Nephron progenitor cell (in vitro differentiated cells): ENCODE data around the gene MDGA2.
"Not testable (repeated sequence)": the region's sequence is repeated elsewhere in the genome, so short reads cannot be mapped to it uniquely, and the experiment has no call there.

Source experiments
- DNase-seq: peaks from one replicate; pipeline ENCODE4 v3.0.0; 2021
- H3K27ac Mint-ChIP-seq: 2 replicates; pipeline ENCODE4 v1.8.0; 2021; ENCODE audit warnings: mild to moderate bottlenecking, moderate library complexity, mixed read lengths
- H3K27me3 Mint-ChIP-seq: 2 replicates; pipeline ENCODE4 v1.8.0; 2021; ENCODE audit warnings: mild to moderate bottlenecking, low read depth, mixed read lengths; ENCODE audit not compliant: poor library complexity
- H3K36me3 Mint-ChIP-seq: 2 replicates; pipeline ENCODE4 v1.8.0; 2021; ENCODE audit warnings: low read depth, mixed read lengths
- H3K4me1 Mint-ChIP-seq: 2 replicates; pipeline ENCODE4 v1.8.0; 2021; ENCODE audit warnings: mixed read lengths
- H3K4me3 Mint-ChIP-seq: 2 replicates; pipeline ENCODE4 v1.8.0; 2021; ENCODE audit warnings: mild to moderate bottlenecking, moderate library complexity, mixed read lengths
- H3K9me3 Mint-ChIP-seq: 2 replicates; pipeline ENCODE4 v1.8.0; 2021; ENCODE audit warnings: mild to moderate bottlenecking, moderate library complexity, mixed read lengths
- TF ChIP-seq, protein P1 (sequence below): fragments of 200-600 bp; sonication (generic); IDR thresholded peaks from 2 replicates; pipeline ENCODE4 v1.5.0; 2021; ENCODE audit warnings: antibody characterized with exemption

MDGA2 gene

DNA sequence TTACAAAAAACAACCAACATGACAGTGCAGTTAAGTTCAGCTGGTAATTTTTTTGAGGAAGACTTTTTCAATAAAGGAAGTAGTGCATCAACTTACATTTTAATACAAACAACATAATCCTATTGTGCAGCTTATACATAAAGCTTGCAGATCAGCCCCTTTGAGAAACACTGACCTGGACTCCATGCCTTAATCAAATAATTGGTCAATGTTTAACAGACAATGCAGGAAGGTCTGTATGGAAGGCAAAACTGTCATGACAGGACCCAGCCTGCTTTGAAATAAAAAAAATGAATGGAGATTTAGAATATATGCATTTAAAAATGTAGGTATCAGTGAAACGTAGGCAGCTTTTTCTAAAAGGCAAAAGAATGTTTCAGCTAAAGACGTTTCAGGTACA, 702.1 kb downstream of the MDGA2 start:
- H3K4me3 Mint-ChIP-seq: no peak overlapping the region
- no peaks in the 10 kb centered on the region for H3K36me3 Mint-ChIP-seq
- DNase-seq: no peak
- no peaks in the 10 kb centered on the region for H3K27me3 Mint-ChIP-seq
- no peaks in the 10 kb centered on the region for H3K9me3 Mint-ChIP-seq
- TF ChIP-seq, protein P1, sequence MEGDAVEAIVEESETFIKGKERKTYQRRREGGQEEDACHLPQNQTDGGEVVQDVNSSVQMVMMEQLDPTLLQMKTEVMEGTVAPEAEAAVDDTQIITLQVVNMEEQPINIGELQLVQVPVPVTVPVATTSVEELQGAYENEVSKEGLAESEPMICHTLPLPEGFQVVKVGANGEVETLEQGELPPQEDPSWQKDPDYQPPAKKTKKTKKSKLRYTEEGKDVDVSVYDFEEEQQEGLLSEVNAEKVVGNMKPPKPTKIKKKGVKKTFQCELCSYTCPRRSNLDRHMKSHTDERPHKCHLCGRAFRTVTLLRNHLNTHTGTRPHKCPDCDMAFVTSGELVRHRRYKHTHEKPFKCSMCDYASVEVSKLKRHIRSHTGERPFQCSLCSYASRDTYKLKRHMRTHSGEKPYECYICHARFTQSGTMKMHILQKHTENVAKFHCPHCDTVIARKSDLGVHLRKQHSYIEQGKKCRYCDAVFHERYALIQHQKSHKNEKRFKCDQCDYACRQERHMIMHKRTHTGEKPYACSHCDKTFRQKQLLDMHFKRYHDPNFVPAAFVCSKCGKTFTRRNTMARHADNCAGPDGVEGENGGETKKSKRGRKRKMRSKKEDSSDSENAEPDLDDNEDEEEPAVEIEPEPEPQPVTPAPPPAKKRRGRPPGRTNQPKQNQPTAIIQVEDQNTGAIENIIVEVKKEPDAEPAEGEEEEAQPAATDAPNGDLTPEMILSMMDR: no peak
- H3K4me1 Mint-ChIP-seq: no peaks in the 10 kb centered on the region
- H3K27ac Mint-ChIP-seq: no peak overlapping the region

DNA sequence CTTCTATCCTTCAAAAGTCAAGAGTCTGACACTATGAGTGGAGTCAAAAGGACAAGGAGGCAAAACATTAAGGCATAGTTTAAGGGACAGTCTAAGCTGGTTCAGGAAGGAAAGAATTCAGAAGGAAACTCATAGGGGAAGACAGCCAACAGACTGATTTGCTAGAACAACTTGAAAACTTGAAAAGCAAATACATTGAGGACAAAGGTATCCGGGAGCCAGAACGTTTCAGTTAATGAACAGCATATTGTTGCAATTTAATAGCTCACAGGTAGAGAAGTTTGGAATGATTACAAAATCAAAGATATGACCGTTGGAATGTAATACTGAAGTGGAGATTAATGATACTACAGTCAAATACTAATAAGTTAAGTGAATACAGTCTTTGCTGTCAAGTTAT, 711.0 kb downstream of the MDGA2 start:
- Mint-ChIP-seq H3K27me3 (peaks cover 8% of the 10 kb centered on the region), H3K36me3 (no peaks in the 10 kb centered on the region), H3K9me3 (no peaks in the 10 kb centered on the region), H3K27ac (no peak overlapping the region), H3K4me3 (no peak overlapping the region), H3K4me1 (no peaks in the 10 kb centered on the region)
- DNase-seq: no peak
- TF ChIP-seq, protein P1: no peak

DNA sequence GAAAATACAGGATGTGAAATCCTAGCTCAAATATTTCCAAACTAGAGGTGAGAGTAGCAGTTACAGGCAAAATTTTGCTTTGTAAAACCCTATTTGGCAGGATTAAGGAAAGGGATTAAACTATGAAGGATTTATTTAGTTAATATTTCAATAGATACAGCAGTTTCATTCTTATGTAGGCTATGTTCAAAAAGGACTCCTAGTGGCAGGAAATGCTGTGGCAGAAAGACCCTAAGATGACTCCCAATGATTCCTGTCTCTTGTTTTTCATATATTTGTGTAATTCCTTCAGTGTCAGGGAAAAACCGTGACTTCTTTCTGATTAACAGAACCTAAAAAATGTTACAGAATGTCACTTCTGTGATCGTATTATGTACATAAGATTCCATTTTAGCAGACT, 724.3 kb downstream of the MDGA2 start:
- Mint-ChIP-seq H3K27me3 (no peaks in the 10 kb centered on the region), H3K4me3 (no peak overlapping the region), H3K27ac (no peak overlapping the region), H3K4me1 (no peaks in the 10 kb centered on the region), H3K36me3 (peaks cover 5% of the 10 kb centered on the region), H3K9me3 (peaks cover 24% of the 10 kb centered on the region)
- TF ChIP-seq, protein P1: no peak
- no peak for DNase-seq

DNA sequence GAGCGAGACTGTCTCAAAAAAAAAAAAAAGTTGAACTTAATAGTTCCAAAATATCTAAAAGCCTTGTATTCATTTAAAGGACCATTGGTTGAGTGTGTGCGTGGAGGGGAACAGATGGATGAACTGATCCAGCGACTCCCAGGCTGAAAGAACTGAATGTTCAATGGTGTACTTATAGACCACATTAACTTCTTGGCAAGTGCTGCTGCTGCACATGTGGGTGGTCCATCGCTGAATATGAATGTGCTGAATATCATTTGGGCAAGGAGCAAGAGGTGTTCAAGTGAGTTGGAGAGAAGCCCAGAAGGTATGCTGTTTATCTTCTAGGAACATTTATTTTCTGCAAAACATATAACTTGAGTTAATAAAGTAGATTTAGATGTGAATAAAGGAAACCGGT, 734.8 kb downstream of the MDGA2 start:
- no peak for DNase-seq
- TF ChIP-seq, protein P1: no peak
- H3K9me3 Mint-ChIP-seq: peaks cover 14% of the 10 kb centered on the region
- H3K36me3 Mint-ChIP-seq: peaks cover 3% of the 10 kb centered on the region
- peak overlapping the region; percentile 36 for H3K27ac Mint-ChIP-seq
- H3K4me3 Mint-ChIP-seq: no peak overlapping the region
- H3K27me3 Mint-ChIP-seq: peaks cover 3% of the 10 kb centered on the region
- H3K4me1 Mint-ChIP-seq: no peaks in the 10 kb centered on the region

DNA sequence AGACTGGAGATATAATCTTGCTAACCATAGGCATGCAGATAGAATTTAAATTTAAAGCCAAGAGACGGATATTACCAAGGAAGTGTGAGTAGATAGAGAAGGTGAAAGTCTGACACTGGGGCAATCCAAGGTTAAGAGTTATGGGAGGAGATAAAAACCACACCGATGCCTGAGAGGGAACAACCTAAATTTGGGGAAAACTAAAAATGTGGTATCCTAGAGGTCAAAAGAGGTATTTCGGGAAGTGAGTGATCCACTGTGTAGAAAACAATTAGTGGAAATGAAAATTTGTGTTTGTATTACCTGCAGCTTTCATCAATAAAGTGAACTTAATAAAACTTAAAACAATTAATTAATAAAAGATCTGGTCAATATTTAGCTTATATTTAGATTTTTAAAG, 754.9 kb downstream of the MDGA2 start:
- H3K4me3 Mint-ChIP-seq: no peak overlapping the region
- TF ChIP-seq, protein P1: peak; percentile 30
- DNase-seq: no peak
- H3K36me3 Mint-ChIP-seq: no peaks in the 10 kb centered on the region
- no peaks in the 10 kb centered on the region for H3K27me3 Mint-ChIP-seq
- H3K4me1 Mint-ChIP-seq: no peaks in the 10 kb centered on the region
- no peaks in the 10 kb centered on the region for H3K9me3 Mint-ChIP-seq
- no peak overlapping the region for H3K27ac Mint-ChIP-seq

DNA sequence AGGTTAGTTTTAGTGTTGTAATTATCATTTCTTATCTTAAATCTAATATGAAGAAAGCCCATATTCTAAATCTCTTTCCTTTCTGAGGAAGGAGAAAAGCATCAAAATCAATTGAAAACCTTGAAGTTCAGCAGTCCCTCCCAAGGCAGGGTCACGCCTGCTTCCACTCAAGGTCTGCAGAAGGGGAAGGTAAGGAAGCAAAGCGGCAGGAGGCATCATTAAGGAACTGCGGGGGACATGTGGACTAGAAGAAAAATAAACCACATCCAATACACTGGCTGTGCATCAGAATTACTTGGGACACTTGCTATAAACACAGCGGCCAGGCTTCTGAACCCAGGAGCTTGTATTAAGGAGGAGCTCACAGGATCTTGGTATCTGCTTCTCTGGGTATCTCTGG, 759.9 kb downstream of the MDGA2 start:
- H3K4me1 Mint-ChIP-seq, H3K9me3 Mint-ChIP-seq, H3K27ac Mint-ChIP-seq, H3K4me3 Mint-ChIP-seq, H3K36me3 Mint-ChIP-seq, DNase-seq, H3K27me3 Mint-ChIP-seq: not testable (repeated sequence)

DNA sequence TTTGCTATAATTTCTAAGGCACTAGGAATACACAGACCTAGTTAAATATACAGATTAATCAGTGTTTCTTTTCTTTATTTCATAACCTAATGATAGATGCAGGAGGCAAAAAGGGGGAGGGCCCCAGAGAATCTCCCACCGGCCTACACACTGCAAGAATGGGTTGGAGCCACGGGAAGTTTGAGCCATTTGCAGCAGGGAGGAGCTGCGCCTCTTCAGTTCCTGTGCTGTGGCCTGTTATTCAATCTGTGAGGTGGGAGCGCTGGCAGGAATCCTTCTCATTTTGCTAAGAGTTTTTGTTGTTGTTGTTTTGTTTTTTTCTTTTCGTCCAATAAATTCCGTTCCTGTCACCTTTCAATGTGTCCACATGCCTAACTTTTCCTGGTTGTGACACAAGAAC, 772.6 kb downstream of the MDGA2 start:
- Mint-ChIP-seq H3K9me3 (no peaks in the 10 kb centered on the region), H3K27me3 (no peaks in the 10 kb centered on the region), H3K27ac (no peak overlapping the region), H3K4me3 (no peak overlapping the region), H3K36me3 (no peaks in the 10 kb centered on the region), H3K4me1 (peaks cover 6% of the 10 kb centered on the region)
- TF ChIP-seq, protein P1: no peak
- DNase-seq: peak; percentile 15
